GM19099 (cell line): ENCODE data around the gene IKZF2.

ENCODE experiments used
- POLR2A ChIP-seq: IDR thresholded peaks from 3 replicates; pipeline ENCODE4 v1.6.1; 2011; ENCODE audit warnings: low read depth; ENCODE audit not compliant: insufficient read length; ENCODE audit errors: extremely low read depth

IKZF2 gene

GRCh38 chr2:213087040-213087439, 64.4 kb downstream of the IKZF2 start:
- no peak for TF ChIP-seq POLR2A

DNA sequence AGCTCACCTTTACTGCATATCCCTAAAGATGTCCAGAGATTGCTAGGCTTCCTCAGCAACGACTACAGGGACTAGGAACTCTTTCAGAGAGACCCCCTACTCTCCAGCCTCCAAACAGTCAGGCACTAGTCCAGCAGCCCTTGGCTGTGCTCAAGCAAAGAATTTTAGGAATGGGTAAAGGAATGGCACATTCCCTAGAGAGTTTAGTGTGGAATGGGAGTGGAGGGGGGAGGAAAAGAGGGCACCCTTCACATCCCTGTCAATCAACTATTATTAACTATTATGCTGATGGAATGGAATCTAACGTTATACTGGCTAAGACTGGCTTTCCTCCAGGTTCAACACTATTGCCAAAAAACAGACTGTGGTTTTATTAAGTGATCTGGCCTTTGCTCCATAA, 64.8 kb downstream of the IKZF2 start:
- TF ChIP-seq POLR2A: no peak

DNA sequence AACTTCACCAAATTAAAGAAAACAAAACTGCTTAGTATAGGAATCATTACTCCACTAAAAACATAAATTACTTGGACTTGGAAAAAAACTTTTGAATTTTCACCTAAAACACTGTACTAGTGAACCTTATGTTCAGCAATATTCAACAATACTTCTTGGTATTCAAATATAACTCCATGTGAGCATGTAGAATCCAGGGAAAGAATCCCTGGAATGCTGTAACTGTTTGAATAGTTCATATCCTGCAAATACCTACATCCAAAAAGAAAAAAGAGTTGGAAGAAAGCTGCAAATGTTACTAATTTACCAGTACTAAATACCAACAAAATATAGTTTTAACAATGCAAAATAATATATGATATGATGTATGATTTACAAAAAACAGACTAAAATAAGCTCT, 65.4 kb downstream of the IKZF2 start:
- TF ChIP-seq POLR2A: no peak

- TF ChIP-seq POLR2A: no peak
Observed at GRCh38 chr2:213085538-213085937, 65.9 kb downstream of the IKZF2 start.

DNA sequence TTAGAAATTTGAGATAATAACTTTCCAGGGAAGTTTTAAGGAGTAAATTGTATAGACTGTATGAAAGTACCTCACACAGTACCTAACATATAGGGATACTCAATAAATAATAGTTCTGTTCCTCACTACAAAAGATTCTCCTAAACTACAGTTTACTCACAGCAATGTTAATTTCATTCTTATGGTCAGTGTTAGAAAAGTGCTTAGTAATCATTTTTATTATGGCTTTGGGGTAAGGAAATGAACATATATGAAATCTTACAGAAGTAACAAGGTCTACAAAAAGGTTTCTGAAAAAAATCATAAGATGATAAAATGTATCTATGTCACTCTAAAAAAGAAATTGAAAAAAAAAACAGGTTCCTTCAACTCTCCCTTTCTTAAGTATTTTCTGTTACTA, 67.2 kb downstream of the IKZF2 start:
- no peak for TF ChIP-seq POLR2A

GRCh38 chr2:213080969-213081617, 70.3 kb downstream of the IKZF2 start:
- TF ChIP-seq POLR2A: no peak

DNA sequence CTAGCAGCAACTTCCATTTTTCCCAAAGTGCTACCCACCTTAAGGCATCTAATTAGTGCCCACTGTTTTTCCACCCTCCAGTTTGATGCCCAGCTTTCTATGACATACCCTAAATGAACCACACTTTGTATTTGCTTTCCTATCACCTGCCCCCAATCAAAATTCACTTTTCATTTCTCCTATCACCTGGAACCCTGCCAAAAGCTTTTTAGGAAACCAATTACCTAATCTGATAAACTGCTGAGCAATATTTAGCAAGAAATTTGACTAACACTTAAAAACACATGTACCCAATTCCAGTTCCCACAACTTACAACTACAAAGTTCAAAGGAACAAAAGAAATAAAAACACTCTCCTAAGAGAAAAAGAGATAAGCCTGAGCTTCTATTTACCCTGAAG, 71.7 kb downstream of the IKZF2 start:
- no peak for TF ChIP-seq POLR2A

DNA sequence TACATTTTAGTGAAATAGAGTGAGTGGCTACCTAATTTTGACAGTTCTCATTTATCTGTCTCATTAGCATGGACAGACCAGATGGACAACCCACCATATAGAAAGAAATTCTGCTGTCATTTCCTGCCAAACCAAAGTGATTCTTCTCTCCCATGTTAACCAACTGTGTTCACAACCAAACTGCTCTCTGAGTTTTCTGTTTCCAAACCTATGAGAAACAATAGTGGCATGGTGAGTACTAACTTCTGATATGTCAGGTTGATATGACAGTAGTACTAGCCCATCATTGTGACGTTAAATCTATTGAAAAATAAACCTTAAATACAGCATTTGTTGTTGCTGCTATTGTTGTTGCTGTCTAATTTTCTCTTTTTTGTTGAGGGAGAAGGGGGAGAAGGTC, 72.7 kb downstream of the IKZF2 start:
- TF ChIP-seq POLR2A: no peak

DNA sequence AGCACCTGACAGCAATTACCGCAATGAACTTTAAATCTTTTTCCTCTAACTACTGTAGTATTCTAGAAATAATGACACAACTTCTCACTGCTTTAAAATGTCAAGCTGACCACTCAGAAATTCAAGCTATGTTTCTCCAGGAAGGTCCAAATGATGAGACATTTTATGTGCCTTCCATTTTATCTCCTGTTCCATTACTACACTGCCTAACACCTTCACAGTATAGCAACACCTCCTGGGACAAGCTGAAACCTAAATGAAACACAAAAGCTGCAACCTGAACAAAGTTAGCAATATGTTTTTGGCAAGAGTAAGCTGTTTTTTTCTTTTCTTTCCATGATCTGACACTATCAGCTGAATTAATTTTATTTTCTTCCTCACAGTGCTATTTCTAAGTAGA, 81.9 kb downstream of the IKZF2 start:
- no peak for TF ChIP-seq POLR2A

DNA sequence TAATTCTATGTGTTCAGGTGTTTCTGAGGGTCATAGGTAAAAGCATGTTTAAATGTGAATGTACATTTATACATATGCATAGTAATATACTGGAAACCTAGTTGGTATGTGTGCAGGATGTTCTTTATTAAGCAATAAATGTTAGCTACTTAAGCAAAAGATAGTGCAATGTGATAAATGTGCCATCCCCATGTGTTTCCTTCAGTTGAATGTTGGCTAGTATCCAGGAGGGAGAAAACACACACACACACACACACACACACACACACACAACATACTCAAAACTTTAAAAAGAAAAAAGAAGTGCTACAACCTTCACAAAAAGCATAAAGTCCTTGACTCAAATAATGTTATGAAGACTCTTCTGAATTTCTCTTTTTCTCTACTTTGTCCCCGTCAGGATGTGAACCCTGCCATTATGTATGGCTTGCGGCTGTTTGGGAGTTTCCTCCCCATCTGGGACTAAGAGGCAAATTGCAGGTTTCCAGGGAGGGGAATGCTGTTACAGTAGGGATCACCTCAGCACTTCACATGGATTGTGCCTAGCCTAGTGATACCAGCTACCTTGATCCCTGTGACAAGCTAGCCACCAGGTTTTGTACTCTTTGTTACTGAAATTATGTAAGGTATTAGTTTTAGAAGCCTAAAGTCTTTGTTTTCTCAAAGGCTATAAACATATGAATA, 82.6 kb downstream of the IKZF2 start:
- TF ChIP-seq POLR2A: no peak

- no peak for TF ChIP-seq POLR2A
Observed at GRCh38 chr2:213067888-213068287, 83.5 kb downstream of the IKZF2 start.

GRCh38 chr2:213066443-213066743, 85.0 kb downstream of the IKZF2 start:
- TF ChIP-seq POLR2A: no peak

GRCh38 chr2:213065583-213066442, 85.6 kb downstream of the IKZF2 start:
- TF ChIP-seq POLR2A: no peak

- no peak for TF ChIP-seq POLR2A
Observed at GRCh38 chr2:213064099-213064498, 87.3 kb downstream of the IKZF2 start.

DNA sequence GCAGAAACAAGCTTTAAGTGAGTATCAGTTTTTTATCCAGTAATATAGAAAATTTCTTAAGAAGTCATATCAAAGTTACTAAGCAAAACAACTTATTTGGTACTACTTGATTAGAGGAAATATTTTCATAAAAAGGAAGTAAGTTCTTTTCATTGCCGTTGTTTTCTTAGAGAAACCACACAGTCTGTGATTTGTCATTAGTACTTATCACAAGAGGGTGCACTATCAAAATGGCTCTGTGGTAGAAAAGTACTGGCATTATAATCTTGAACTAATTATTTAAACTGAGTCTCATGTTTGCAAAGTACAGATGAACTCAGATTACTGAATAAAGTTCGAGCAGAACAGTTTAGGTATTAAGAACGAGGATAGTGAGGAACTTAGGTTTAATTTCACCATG, 93.4 kb downstream of the IKZF2 start:
- no peak for TF ChIP-seq POLR2A

- no peak for TF ChIP-seq POLR2A
Observed at GRCh38 chr2:213046431-213046830, 105.0 kb downstream of the IKZF2 start.
